IPS-18c (cell line): ENCODE data around the gene GRK5.

Source experiments
- H3K4me3 ChIP-seq: 2 replicates; pipeline ENCODE4 v1.7.0; 2013; ENCODE audit warnings: low read depth, mild to moderate bottlenecking, low read length, moderate library complexity; ENCODE audit not compliant: insufficient read depth
- H3K9me3 ChIP-seq: one replicate; pipeline ENCODE4 v1.6.1; 2013; ENCODE audit warnings: mild to moderate bottlenecking, low read length, moderate library complexity; ENCODE audit not compliant: control insufficient read depth, insufficient read depth

GRK5 gene

DNA sequence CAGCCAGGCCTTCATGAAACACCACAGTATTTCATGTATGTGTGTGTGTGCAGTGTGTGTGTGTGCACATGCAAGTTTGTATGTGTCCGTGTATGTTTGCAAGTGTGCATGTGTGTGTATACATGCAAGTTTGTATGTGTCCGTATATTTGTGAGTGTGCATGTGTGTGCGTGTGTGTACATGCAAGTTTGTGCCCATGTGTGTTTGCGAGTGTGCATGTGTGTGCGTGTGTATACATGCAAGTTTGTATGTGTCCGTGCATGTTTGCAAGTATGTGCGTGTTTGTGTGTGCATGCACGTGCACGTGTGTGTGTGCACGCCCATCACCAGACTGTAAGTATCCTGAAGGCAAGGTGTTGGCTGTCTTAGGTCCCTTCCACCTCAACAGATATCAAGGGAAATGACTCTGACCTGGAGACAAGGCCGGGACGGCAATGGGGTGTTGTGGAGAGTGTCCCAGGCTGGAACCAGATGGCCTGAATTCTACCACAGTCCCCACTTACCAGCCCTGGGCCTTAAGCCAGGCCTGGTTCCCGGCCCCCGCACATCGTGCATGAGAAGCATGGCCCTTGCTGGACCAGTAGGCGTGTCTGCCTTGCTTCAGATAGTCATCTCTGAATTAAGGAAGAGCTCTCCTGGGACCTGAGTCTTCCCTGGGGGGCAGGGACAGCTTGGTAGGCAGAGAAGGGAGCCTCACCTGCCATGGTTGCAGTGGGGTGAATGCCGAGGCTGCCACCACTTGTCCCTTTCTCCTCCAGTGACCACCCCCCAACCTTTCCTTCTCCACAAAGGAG is 140.0 kb downstream of the GRK5 start:
- Histone ChIP-seq H3K4me3 (no peak overlapping the region), H3K9me3 (peaks cover 2% of the 10 kb centered on the region)

DNA sequence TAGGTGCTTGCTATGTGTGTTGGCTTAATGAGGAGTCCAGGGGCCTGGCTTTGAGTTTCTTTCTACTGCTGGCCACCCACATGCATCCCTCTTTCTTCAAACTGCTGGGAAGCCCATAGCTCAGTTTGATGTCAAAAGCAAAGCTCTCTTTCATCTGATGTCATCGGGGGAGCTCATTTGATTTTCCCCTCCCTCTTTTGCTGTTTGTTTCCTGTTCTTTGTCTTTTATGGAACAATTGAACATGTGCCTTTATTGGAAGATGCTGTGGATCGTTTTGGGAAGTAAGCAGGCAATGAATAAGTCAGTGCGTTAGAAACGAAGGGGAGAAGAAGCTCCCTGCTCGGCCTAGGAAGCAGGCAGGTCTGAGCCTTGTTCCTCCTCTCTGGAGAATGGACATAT is 140.7 kb downstream of the GRK5 start:
- H3K9me3 ChIP-seq, result peaks cover 2% of the 10 kb centered on the region

DNA sequence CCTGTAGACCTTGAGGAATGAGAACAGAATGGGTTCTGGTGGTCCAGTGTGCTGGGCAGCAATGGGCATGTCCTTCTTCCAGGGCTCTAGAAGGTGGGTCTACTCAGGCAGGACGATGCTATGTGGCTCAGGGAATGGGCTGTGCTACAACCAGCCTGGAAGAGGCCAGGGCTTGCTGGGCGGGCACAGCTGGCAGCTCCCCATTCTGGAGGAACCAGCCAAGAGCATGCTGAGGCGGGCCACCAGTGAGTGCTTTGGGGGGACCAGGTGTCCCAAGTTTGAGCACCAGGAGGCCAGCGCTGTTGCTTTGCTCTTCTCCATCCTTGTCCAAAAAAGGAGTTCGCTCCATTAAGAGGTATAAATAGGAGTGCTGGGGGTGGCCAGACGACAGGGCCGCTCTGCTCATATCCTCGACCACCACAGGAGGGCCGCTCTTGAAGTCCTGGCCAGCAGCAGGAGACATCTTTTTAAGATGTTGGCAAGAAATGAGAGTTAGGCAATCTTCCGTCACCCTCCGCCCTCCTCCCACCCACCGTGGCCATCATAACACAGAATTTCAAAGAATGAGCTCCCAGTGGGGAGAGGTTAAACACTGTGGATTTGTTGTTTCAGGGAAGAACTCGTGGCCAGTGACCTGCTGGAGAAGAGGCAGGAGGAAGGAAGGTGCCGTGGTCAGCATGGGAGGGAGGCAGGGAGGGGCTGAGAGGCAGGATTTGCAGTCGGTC is 141.3 kb downstream of the GRK5 start:
- Histone ChIP-seq H3K4me3 (no peak overlapping the region), H3K9me3 (peaks cover 2% of the 10 kb centered on the region)

More for the DNA sequence above, 140.7 kb downstream of the GRK5 start:
- no peak overlapping the region for H3K4me3 ChIP-seq

DNA sequence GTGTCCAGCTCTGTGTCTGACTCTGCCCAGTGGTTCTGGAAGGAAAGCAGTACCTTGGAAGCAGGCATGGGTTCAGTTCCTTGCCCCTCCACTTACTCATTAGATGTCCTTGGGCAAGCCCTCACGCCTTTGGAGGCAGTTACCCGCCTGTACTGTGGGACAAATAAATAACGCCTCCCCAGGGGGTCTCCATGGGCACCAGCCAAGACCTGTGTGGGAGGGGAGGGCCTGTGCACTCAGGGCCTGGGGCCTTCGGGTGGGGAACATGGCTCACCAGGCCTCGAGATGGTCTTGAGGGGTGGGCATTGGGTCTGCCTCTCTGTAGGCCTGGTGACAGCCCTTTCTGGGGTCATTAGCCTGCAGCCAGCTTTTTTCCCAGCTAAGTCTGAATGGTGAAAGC is 142.0 kb downstream of the GRK5 start:
- Histone ChIP-seq H3K9me3 (peaks cover 2% of the 10 kb centered on the region), H3K4me3 (no peak overlapping the region)

GRCh38 chr10:119349937-119350501 is 142.6 kb downstream of the GRK5 start:
- no peak overlapping the region for H3K4me3 ChIP-seq
- H3K9me3 ChIP-seq, result peaks cover 2% of the 10 kb centered on the region

DNA sequence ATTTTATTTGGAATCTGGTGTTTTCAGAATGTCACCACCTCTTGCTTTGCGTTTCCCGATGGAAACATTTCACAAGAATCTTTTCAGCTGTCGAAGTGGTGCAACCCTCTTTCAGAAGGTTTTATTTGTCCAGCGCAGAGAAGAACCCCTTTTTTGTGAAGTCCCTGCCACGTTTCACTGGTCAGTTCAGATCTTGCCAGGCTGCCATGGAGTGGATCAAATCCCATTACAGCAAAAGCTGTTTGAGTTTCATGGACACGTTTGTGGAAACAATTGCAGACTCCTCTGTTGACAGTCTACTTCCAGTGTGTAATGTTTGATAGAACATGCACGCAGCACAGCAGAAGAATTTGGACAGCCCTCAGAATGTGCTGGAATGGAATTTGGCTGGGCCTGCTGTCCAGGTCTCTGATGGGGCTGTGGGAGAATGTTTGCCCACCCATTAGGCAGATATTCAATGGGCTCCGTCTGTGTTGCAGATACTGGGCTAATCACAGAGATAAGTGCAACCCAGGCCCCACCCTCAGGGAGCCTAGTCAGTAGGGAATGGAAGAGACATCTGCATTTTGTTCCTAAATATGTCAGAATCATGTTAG is 143.2 kb downstream of the GRK5 start:
- no peak overlapping the region for H3K4me3 ChIP-seq
- peaks cover 2% of the 10 kb centered on the region for H3K9me3 ChIP-seq

DNA sequence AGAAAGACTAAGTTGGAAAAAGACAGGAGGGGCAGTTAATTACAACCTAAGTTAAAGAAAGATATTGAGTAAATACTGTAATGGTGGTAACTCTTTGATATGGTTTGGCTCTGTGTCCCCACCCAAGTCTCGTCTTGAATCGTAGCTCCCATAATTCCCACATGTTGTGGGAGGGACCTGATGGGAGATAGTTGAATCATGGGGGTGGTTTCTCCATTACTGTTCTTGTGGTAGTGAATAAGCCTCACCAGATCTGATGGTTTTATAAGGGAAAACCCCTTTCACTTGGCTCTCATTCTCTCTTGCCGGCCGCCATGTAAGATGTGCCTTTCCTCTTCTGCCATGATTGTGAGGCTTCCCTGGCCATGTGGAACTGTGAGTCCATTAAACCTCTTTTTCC is 143.8 kb downstream of the GRK5 start:
- peaks cover 2% of the 10 kb centered on the region for H3K9me3 ChIP-seq

GRCh38 chr10:119352042-119352441 is 144.7 kb downstream of the GRK5 start:
- peaks cover 6% of the 10 kb centered on the region for H3K9me3 ChIP-seq
- H3K4me3 ChIP-seq, result no peak overlapping the region

More for the DNA sequence above, 143.8 kb downstream of the GRK5 start:
- H3K4me3 ChIP-seq, result no peak overlapping the region

GRCh38 chr10:119352807-119353206 is 145.4 kb downstream of the GRK5 start:
- Histone ChIP-seq H3K9me3 (peaks cover 5% of the 10 kb centered on the region), H3K4me3 (no peak overlapping the region)

GRCh38 chr10:119353421-119353820 is 146.1 kb downstream of the GRK5 start:
- Histone ChIP-seq H3K4me3 (no peak overlapping the region), H3K9me3 (peaks cover 4% of the 10 kb centered on the region)

DNA sequence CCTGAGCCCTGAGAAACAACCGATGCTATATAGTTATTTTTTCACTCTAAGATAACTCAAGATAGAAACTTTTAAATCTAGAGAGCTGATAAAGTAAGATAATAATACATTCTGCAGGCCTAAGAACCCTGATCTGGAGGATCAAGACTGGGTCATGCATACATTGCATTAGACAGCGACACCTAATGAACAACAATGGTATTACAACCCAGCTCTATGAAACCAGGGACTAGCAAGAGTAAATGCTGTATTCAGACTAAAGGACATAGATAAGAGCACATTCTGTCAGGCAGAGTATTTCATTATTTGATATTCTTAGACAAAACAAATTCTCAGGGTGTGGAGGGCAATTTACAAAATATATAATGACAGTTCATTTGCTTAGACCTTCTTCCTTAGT is 148.6 kb downstream of the GRK5 start:
- Histone ChIP-seq H3K4me3 (no peak overlapping the region), H3K9me3 (peaks cover 4% of the 10 kb centered on the region)

DNA sequence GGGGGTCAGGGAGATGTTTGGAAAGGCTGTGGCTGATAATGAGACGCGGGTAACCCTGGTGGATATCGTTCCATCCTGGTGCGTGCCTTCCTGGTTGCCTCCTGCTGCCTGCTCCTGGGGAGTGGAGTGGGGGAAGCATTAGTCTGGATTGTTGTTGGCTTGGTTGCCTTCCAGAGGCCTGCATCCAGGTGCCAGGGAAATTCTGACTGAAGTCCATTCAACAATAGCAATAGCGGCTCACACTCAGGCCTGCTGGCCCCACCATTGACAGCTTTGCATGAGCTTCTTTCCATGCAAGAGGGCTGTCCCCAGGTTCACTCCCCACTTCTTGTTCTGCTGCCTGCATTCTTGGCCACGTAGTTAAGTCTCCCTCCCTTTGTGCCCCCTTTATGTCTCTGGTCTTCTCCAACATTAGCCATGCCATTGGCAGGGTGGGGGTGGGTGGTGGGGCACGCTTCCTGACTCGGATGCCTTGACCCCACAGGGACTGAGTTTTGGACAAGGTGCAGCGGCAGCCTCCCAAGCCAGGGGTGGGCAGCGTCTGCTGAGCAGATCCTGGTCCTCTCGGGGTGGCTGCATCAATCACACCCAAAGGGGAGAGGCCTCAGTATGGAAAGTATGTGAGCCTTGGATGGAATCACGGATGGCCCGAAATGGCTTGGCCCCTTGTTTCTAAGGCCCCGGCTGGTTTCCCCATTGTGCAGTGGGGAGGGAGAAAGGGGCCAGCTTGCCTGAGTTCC is 150.2 kb downstream of the GRK5 start:
- no peak overlapping the region for H3K4me3 ChIP-seq

DNA sequence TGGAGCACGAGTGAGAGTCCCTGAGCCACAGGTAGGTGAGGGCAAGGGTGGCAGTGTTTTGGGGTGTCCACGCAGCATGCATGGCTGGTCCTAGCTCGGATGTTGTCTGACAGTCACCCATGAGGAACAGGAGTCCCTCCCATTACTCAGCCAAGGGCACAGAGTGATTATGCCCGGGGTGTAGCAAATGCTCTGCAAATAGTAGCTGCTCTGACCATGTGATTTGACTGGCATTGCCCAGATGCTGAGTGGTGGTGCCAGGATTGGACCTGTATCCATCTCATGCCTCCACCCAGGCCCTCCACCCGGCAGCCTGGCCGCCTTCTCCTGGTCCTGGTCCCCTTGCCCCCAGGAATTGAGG is 150.8 kb downstream of the GRK5 start:
- no peak overlapping the region for H3K4me3 ChIP-seq

More for the DNA sequence above, 150.2 kb downstream of the GRK5 start:
- H3K9me3 ChIP-seq, result peaks cover 4% of the 10 kb centered on the region

GRCh38 chr10:119358567-119358966 is 151.2 kb downstream of the GRK5 start:
- peaks cover 4% of the 10 kb centered on the region for H3K9me3 ChIP-seq
- H3K4me3 ChIP-seq, result no peak overlapping the region

More for the DNA sequence above, 150.8 kb downstream of the GRK5 start:
- H3K9me3 ChIP-seq, result peaks cover 4% of the 10 kb centered on the region

- peaks cover 4% of the 10 kb centered on the region for H3K9me3 ChIP-seq
Measured at GRCh38 chr10:119359025-119359424, 151.7 kb downstream of the GRK5 start.

GRCh38 chr10:119360181-119360921 is 153.0 kb downstream of the GRK5 start:
- Histone ChIP-seq H3K9me3 (peaks cover 4% of the 10 kb centered on the region), H3K4me3 (no peak overlapping the region)

More at GRCh38 chr10:119359025-119359424, 151.7 kb downstream of the GRK5 start:
- no peak overlapping the region for H3K4me3 ChIP-seq
